Renal cortex interstitium (tissue), 11 donors: ENCODE measurements around the gene PRKCD. TPM values are rescaled to one million over a fixed set of nuclear protein-coding genes. Genes with fewer than 3 reads are reported as not detected.

ENCODE experiments used
- DNase-seq, 11 donors: peaks; one replicate each; pipeline ENCODE4 v3.0.0-alpha.2; 2013; ENCODE audit warnings: low read depth in 9 of 11, low spot score in 4 of 11; ENCODE audit errors: extremely low read depth in 1 of 11
- polyA plus RNA-seq, 3 donors: library from polyadenylated mRNA; unstranded; fragments of 120-200 nt; gene quantifications; one replicate each; pipeline ENCODE4 v1.2.1, GENCODE V29; 2013; ENCODE audit not compliant: insufficient read length in 3 of 3

The PRKCD gene
- polyA plus RNA-seq, 3 donors = 17.2 to 20.5 (median 20.4) TPM

GRCh38 chr3:53182764-53183355 lies 21.9 kb downstream of the PRKCD start:
- DNase-seq = no peak

GRCh38 chr3:53183514-53183913 lies 22.5 kb downstream of the PRKCD start:
- DNase-seq = no peak

GRCh38 chr3:53184701-53185100 lies 23.7 kb downstream of the PRKCD start:
- no peak for DNase-seq

GRCh38 chr3:53185761-53186465 lies 24.9 kb downstream of the PRKCD start:
- DNase-seq = no peak

- DNase-seq = no peak
Measured at GRCh38 chr3:53186726-53187125, 25.7 kb downstream of the PRKCD start.

- DNase-seq = no peak
Measured at GRCh38 chr3:53187430-53187829, 26.4 kb downstream of the PRKCD start.

- no peak for DNase-seq
Measured at GRCh38 chr3:53188136-53188685, 27.2 kb downstream of the PRKCD start.

- DNase-seq = no peak
Measured at GRCh38 chr3:53188720-53189119, 27.7 kb downstream of the PRKCD start.

- DNase-seq = no peak
Measured at GRCh38 chr3:53189276-53189675, 28.3 kb downstream of the PRKCD start.

GRCh38 chr3:53190659-53191058 lies 29.6 kb downstream of the PRKCD start:
- DNase-seq = no peak

- no peak for DNase-seq
Measured at GRCh38 chr3:53191836-53192480, 30.9 kb downstream of the PRKCD start.

- no peak for DNase-seq
Measured at GRCh38 chr3:53192608-53193007, 31.6 kb downstream of the PRKCD start.

- DNase-seq = peak in 3 of 11 donors; percentile 28 to 34 (median 33)
Measured at GRCh38 chr3:53193466-53194209, 32.6 kb downstream of the PRKCD start.

GRCh38 chr3:53194210-53195065 lies 33.4 kb downstream of the PRKCD start:
- DNase-seq = peak in 10 of 11 donors; percentile 33 to 84 (median 69)

- DNase-seq = no peak
Measured at GRCh38 chr3:53195066-53195450, 34.0 kb downstream of the PRKCD start.

- DNase-seq = peak in 8 of 11 donors; percentile 21 to 59 (median 48)
Measured at GRCh38 chr3:53195602-53196574, 34.9 kb downstream of the PRKCD start.
